Activated CD8-positive, alpha-beta memory T cell treated with anti-CD3 and anti-CD28 coated beads, Interleukin-2, amount 10 ng/mL, durations not matched to agents 7 days and 5 days (primary cell): ENCODE results near the gene HDAC10. TPM values are rescaled to one million over a fixed set of nuclear protein-coding genes. Genes with fewer than 3 reads are reported as not detected.

Experiments used
- ATAC-seq: fragments of 150-1000 bp; cut with Tn5 transposase; one replicate; pipeline ENCODE4 v1.10.0; 2021; ENCODE audit warnings: moderate library complexity
- CTCF ChIA-PET: fragments of 350-600 bp; sonication (Branson Sonifier 250); formaldehyde crosslinking; loops from one replicate; lab custom pipeline; 2021; ENCODE audit warnings: antibody characterized with exemption; lab: Charles Lee
- DNase-seq: peaks from one replicate; pipeline ENCODE4 v3.0.0-alpha.2; 2020
- H3K27ac Mint-ChIP-seq: one replicate; pipeline ENCODE4 v1.8.0; 2021; ENCODE audit warnings: mild to moderate bottlenecking, mixed read lengths
- H3K27me3 Mint-ChIP-seq: one replicate; pipeline ENCODE4 v1.8.0; 2021; ENCODE audit warnings: mixed read lengths
- H3K36me3 Mint-ChIP-seq: one replicate; pipeline ENCODE4 v1.8.0; 2021; ENCODE audit warnings: mild to moderate bottlenecking, mixed read lengths
- H3K4me1 Mint-ChIP-seq: one replicate; pipeline ENCODE4 v1.8.0; 2021; ENCODE audit warnings: mixed read lengths
- H3K4me3 Mint-ChIP-seq: one replicate; pipeline ENCODE4 v1.8.0; 2021; ENCODE audit warnings: mild to moderate bottlenecking, moderate library complexity, mixed read lengths
- H3K9me3 Mint-ChIP-seq: one replicate; pipeline ENCODE4 v1.8.0; 2022; ENCODE audit warnings: low read depth, mixed read lengths
- total RNA-seq, 2 experiments: library from RNA; stranded (reverse); gene quantifications; one replicate each; pipeline ENCODE4 v1.2.3, GENCODE V29; 2021

The HDAC10 gene
- total RNA-seq = 10 to 100 TPM; 75.2 to 96.3 TPM

DNA sequence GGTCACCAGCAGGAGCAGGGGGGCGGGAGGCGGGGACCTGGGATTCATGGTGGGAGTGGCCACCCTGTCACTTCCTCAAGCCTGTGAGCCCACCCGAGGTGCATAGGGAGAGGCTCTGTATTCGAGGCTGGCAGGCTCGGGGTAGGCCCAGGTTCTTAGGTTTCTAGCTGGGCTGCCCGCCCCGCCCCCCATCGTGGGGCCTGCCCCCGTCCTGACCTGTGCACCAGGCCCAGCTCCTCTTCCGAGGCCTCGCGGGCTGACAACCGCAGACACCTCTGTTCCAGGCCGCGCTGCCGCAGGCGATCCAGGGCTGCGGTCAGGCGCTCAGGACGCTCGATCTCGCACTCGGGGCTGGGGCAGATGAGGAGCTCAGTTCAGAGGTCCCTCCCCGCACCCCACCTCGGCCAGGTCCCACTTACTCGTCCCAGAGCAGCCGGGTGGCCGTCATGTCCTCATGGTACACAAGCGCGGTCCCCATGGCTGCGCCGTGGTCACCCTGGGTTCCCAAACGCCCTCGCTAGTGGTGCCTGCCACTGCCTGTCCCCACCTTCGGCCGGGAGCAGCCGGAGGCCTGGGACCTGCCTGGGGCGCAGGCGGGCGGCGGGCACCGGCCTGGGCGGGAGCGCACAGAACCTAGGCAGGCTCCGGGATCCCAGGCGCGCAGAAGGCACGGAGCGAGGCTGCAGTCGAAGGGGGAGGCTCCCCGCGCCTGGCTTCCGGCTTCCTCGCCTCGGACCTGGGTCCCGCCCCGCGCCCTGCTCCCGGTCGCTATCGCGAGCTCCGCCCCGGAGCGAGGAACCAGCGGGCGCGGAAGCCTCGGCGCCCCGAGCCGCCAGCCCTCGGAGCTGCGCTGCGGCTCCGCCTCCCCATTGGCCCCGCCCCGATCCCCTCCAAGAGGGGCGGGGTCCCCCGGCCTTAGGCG is at the start of gene HDAC10:
Gene HDAC10 (minus strand): TSS at position 711 of the 922 bp plus-strand sequence. CDS start 233 bp downstream, at position 478.
- Mint-ChIP-seq H3K27ac (peak within 1 kb of the TSS; percentile 85), H3K4me1 (peaks cover 27% of the 10 kb centered on the region), H3K36me3 (peaks cover 7% of the 10 kb centered on the region), H3K4me3 (peak within 1 kb of the TSS; percentile 84), H3K27me3 (no peaks in the 10 kb centered on the region), H3K9me3 (no peaks in the 10 kb centered on the region)
- DNase-seq = peak; percentile 92
- CTCF ChIA-PET = interaction anchor here (0.7 to 3.7 kb wide), 20 partner anchors 9 to 370 kb away, joined by 3 to 42 read pairs (median 6); partner anchors contain the start of genes DENND6B, MAPK12, SCO2 and SYCE3
- peak; percentile 88 for ATAC-seq

- Mint-ChIP-seq H3K4me1 (peaks cover 6% of the 10 kb centered on the region), H3K9me3 (no peaks in the 10 kb centered on the region)
- CTCF ChIA-PET = interaction anchor here (0.7 kb wide), 1 partner anchor 56 kb away, joined by 3 read pairs; no protein-coding TSS in a partner anchor
Measured at GRCh38 chr22:50300620-50301257, 49.7 kb upstream of the HDAC10 start.

GRCh38 chr22:50299785-50300619 is 48.9 kb upstream of the HDAC10 start:
- ATAC-seq = no peak
- CTCF ChIA-PET = interaction anchor here (0.7 kb wide), 1 partner anchor 56 kb away, joined by 3 read pairs; no protein-coding TSS in a partner anchor
- no peak for DNase-seq
- no peaks in the 10 kb centered on the region for H3K9me3 Mint-ChIP-seq
- no peak overlapping the region for H3K27ac Mint-ChIP-seq
- H3K27me3 Mint-ChIP-seq = peaks cover 4% of the 10 kb centered on the region
- H3K4me1 Mint-ChIP-seq = peaks cover 3% of the 10 kb centered on the region
- no peaks in the 10 kb centered on the region for H3K36me3 Mint-ChIP-seq
- H3K4me3 Mint-ChIP-seq = no peak overlapping the region

More at GRCh38 chr22:50300620-50301257, 49.7 kb upstream of the HDAC10 start:
- H3K27ac Mint-ChIP-seq = no peak overlapping the region
- no peaks in the 10 kb centered on the region for H3K36me3 Mint-ChIP-seq
- no peak for ATAC-seq
- DNase-seq = no peak
- H3K27me3 Mint-ChIP-seq = no peaks in the 10 kb centered on the region
- no peak overlapping the region for H3K4me3 Mint-ChIP-seq

DNA sequence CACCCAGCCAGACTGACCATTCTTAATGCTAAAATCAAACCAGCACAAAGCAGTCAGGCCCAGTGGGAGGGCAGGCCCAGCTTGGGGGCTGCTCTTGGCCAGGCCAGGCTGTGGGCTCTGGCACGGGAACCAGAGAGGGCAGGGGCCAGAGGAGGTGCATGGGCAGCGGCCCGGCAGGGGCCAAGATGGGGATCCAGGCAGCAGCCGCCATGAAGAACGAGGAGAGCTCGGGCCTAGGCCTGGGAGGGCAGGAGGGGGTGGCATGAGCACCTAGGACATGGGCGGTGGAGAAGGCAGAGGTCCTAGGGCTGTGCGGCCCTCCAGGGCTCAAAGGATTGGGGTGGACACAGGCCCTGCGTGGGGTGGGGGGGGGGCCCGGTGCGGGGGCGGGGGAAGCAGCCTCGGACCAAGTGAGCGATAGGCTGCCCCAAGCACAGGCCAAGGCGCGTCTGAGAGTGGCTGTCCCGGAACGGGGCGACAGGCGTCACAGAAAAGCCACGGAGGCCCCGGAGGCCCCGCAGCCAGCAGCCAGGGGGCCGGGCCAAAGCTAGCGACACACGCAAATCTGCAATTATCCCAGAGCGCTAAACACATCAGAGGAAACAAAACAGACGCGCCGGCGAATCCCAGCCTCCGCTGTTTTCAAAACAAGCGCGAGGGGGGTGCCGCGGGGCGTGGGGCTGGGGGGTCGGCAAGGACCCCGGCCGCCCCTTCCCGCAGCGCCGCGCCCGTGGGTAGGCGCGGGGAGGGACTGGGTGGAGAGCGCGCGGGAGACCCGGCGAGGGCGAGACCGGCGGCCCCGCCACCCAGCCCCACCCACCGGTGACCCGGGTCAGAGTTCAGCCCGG is 48.1 kb upstream of the HDAC10 start:
- H3K27ac Mint-ChIP-seq = no peak overlapping the region
- H3K9me3 Mint-ChIP-seq = no peaks in the 10 kb centered on the region
- H3K27me3 Mint-ChIP-seq = peaks cover 4% of the 10 kb centered on the region
- CTCF ChIA-PET = interaction anchor here (3.6 kb wide), 1 partner anchor 23 kb away, joined by 12 read pairs; no protein-coding TSS in a partner anchor
- no peaks in the 10 kb centered on the region for H3K36me3 Mint-ChIP-seq
- H3K4me3 Mint-ChIP-seq = no peak overlapping the region
- DNase-seq (no peak), ATAC-seq (no peak)
- H3K4me1 Mint-ChIP-seq = peaks cover under 1% of the 10 kb centered on the region

DNA sequence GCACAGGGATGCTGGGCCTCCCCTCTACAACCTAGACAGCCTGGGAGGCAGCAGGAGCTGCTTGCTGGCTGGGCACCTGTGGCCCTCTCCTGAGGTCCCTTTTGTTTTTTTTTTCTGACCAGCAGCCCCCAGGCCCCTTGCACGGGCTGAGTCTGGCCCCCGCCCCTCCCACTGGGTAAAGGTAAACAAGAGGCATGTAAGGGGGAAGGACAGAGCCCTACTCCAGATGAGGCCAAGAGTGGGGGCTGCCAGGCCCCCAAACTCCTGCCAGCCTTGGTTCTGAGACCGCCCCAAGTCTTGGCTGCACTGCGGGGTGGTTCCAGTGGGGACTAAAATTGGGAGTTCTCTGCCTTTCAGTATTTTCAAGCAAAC is 47.2 kb upstream of the HDAC10 start:
- H3K9me3 Mint-ChIP-seq = no peaks in the 10 kb centered on the region
- CTCF ChIA-PET = interaction anchor here (3.6 kb wide), 1 partner anchor 22 kb away, joined by 12 read pairs; no protein-coding TSS in a partner anchor
- DNase-seq = no peak
- no peak for ATAC-seq
- no peaks in the 10 kb centered on the region for H3K36me3 Mint-ChIP-seq
- no peak overlapping the region for H3K4me3 Mint-ChIP-seq
- H3K4me1 Mint-ChIP-seq = no peaks in the 10 kb centered on the region
- no peak overlapping the region for H3K27ac Mint-ChIP-seq
- peaks cover 4% of the 10 kb centered on the region for H3K27me3 Mint-ChIP-seq

DNA sequence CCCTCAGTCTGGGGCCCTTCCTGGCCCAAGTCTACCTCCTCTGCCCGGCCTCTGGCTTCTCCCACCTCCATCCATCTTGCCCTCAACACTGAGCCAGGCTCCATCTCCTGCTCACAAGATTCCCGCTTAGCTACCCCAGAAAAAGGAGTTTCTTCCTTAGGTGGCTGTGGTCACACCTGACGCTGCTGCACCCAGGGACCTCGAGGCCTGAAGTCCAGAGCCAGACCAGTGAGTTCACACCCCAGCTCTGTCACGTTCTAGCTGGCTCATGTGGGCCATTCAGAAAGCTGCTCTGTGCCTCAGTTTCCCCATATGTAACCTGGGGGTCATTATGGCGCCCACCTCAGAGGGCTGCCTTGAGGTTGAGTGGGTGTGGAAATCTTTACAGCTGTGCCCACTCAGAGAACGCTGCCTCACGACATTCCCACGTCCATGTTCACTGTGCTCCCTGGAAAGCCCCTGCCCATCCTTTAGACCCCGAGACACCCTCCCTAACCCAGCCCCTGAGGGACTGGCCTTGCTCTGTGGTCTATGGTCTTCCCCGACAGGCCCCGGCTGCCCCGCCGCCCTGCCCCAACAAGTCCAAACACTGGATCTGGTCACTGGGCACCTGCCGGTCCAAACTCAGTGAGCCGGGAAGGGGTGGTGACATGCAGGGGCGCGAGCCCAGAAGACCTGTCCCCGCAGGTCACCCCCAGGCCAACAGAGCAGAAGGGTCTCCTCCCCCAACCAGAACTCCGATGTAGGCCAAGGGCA is 46.6 kb upstream of the HDAC10 start:
- DNase-seq (no peak), ATAC-seq (no peak)
- Mint-ChIP-seq H3K27ac (no peak overlapping the region), H3K9me3 (no peaks in the 10 kb centered on the region), H3K36me3 (no peaks in the 10 kb centered on the region), H3K4me3 (no peak overlapping the region), H3K4me1 (peaks cover 4% of the 10 kb centered on the region), H3K27me3 (peaks cover 7% of the 10 kb centered on the region)
- CTCF ChIA-PET = interaction anchor here (0.6 to 3.6 kb wide), 2 partner anchors 21 to 30 kb away, joined by 3 to 12 read pairs; no protein-coding TSS in a partner anchor

DNA sequence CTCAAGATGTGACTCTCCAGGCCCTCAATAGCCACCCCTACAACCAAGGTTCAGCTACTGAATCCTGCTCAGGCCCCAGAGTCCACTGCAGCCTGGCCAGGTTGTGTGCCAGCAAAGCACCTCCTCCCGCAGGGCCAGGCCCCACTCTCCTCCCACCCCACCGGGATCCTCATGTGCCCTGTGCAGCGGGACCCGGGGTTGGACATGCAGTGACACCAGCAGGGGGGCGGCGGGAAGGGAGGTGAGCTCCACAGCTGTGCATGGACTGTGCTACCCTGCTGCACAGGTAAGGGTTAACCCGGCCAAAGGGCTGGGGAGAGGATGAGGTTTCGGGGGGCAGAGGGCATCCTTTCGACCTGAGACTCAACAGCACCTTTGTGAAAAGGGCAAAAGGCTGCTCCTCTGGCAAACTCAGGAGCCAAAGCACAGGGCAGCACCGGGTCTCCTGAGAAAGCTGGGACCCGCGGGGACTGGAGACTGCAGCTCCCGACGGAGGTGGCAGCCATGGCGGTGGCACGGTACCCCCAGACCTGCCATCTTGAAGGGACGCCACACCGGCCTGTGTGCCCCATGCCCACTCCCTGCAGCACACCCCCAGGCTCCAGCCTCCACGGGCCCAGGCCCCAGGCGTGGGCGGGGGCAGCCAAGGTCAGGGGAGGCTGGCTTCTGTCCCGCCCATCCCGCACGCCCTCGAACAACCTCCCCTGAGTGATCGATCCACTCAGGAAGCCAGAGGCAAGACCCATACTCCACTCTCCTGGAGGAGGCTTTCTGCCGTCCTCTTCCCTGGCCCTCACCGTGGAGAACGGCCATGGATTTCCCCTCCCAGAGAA is 45.8 kb upstream of the HDAC10 start:
- no peaks in the 10 kb centered on the region for H3K36me3 Mint-ChIP-seq
- DNase-seq (no peak), ATAC-seq (no peak)
- H3K9me3 Mint-ChIP-seq = no peaks in the 10 kb centered on the region
- peaks cover 14% of the 10 kb centered on the region for H3K27me3 Mint-ChIP-seq
- H3K27ac Mint-ChIP-seq = no peak overlapping the region
- CTCF ChIA-PET = interaction anchor here (3.6 kb wide), 1 partner anchor 21 kb away, joined by 12 read pairs; no protein-coding TSS in a partner anchor
- peaks cover 9% of the 10 kb centered on the region for H3K4me1 Mint-ChIP-seq
- no peak overlapping the region for H3K4me3 Mint-ChIP-seq

GRCh38 chr22:50294319-50294656 is 43.2 kb upstream of the HDAC10 start:
- ATAC-seq (no peak), DNase-seq (no peak)
- no peak overlapping the region for H3K4me3 Mint-ChIP-seq
- peaks cover 12% of the 10 kb centered on the region for H3K4me1 Mint-ChIP-seq
- H3K9me3 Mint-ChIP-seq = no peaks in the 10 kb centered on the region
- no peaks in the 10 kb centered on the region for H3K36me3 Mint-ChIP-seq
- CTCF ChIA-PET = interaction anchor here (0.6 to 4.1 kb wide), 5 partner anchors 13 to 146 kb away, joined by 3 to 16 read pairs (median 6); partner anchors contain the start of gene PLXNB2
- peaks cover 16% of the 10 kb centered on the region for H3K27me3 Mint-ChIP-seq
- H3K27ac Mint-ChIP-seq = no peak overlapping the region

DNA sequence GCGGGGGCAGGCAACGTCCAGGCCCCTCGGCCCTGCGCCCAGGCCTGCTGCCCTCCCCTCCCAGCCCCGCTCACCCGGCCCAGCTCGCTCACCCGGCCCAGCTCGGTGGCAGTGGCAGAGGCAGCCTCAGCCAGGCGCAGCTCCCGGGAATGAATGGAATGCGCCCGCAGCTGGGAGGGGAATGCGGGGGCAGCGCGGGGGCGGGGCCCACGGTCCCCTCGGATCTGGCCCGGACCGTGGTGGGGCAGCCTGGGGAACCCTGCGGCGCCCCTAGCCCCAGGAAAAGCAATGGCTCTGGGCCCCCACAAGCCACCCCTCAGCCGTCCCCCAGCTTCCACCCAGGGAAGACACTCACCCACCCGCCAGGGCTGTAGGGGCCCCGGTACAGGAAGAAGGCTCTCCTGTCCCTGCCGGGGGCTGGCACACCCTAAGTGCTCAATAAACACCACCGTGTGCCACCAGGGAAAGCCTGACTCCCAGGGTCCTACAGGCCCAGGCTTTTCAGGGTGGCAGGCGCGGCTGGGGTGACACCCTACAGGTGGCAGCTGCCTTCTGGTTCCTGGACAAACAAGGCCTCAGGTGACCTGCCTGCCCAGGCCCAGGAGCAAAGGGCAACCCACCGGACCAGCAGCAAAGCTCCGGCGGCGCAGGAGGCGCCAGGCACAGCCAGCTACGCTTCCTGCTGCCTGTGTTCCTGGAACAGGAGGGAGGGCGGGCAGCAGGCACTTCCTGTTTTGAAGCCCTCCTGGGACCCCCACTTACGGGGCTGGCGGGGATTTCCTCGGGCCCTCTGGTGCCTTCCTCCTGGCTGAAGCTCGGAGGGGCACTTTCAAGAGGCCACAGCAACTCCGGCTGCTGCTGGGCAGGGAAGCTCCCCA is 42.6 kb upstream of the HDAC10 start:
- Mint-ChIP-seq H3K9me3 (no peaks in the 10 kb centered on the region), H3K27ac (no peak overlapping the region), H3K4me3 (no peak overlapping the region), H3K27me3 (peaks cover 16% of the 10 kb centered on the region), H3K4me1 (peaks cover 12% of the 10 kb centered on the region), H3K36me3 (no peaks in the 10 kb centered on the region)
- ATAC-seq (peak; percentile 31), DNase-seq (no peak)
- CTCF ChIA-PET = interaction anchor here (1.0 to 4.1 kb wide), 7 partner anchors 13 to 75 kb away, joined by 3 to 16 read pairs (median 6); partner anchors contain the start of gene PLXNB2
